ENCODE results near the gene MED20.

MED20 gene

DNA sequence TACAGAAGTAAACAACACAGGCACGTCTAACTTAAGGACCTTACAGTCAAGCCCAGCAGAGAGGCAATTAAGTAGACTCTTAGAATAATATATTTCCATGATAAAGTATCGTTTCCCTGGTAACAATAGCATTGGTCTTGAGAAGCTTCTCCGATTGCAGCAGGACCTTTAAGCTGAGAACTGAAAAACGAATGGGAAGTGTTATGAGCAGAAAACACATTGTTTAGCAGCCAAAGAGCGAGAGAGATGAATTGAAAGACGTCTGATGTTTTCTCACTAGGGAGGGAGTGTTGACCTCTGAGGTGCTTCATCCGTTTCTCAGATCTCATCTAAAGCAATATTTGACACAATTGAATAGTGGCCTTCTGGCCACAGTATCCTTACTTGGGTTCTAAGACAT is 1.2 kb upstream of the MED20 start:
- ChIA-PET CTCF (interaction anchor here (0.7 to 12.2 kb wide), 19 partner anchors 9 to 319 kb away, joined by 3 to 341 read pairs (median 10); partner anchors contain the start of genes CCND3, TAF8 and TOMM6), POLR2A (interaction anchor here (1.2 to 2.0 kb wide), 2 partner anchors 9 to 13 kb away, joined by 6 read pairs; no protein-coding TSS in a partner anchor)
- peak overlapping the region; percentile 98 for H3K4me3 ChIP-seq (ENCODE audit: low read depth, low read length)
- TF ChIP-seq, protein P1, sequence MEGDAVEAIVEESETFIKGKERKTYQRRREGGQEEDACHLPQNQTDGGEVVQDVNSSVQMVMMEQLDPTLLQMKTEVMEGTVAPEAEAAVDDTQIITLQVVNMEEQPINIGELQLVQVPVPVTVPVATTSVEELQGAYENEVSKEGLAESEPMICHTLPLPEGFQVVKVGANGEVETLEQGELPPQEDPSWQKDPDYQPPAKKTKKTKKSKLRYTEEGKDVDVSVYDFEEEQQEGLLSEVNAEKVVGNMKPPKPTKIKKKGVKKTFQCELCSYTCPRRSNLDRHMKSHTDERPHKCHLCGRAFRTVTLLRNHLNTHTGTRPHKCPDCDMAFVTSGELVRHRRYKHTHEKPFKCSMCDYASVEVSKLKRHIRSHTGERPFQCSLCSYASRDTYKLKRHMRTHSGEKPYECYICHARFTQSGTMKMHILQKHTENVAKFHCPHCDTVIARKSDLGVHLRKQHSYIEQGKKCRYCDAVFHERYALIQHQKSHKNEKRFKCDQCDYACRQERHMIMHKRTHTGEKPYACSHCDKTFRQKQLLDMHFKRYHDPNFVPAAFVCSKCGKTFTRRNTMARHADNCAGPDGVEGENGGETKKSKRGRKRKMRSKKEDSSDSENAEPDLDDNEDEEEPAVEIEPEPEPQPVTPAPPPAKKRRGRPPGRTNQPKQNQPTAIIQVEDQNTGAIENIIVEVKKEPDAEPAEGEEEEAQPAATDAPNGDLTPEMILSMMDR (IDR thresholded peaks at IDR 0.05; ENCODE audit: insufficient read depth, low read length, missing control alignments), result no peak
- no peak for DNase-seq (ENCODE audit: low read depth, low spot score)

DNA sequence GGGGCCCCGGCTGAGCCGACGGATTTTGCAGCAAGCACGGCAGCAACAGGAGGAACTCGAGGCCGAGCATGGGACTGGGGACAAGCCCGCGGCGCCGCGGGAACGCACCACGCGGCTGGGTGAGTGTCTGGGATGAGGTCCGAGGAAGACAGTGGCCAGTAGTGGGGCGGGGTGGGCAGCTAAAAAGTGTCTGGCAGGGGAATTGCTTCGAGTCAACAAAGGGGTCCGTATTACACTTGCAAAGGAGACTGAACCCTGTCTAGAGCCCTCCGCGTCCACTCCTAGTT is 716 bp upstream of the MED20 start:
- ChIA-PET POLR2A (interaction anchor here (0.5 to 2.0 kb wide), 7 partner anchors 9 to 140 kb away, joined by 3 to 8 read pairs (median 5); partner anchors contain the start of genes TAF8 and TOMM6), CTCF (interaction anchor here (0.9 to 12.2 kb wide), 42 partner anchors 15 to 627 kb away, joined by 3 to 341 read pairs (median 5); partner anchors contain the start of genes CCND3, TAF8, TOMM6 and USP49)
- TF ChIP-seq, protein P1 (IDR thresholded peaks at IDR 0.05; ENCODE audit: insufficient read depth, low read length, missing control alignments), result no peak
- no peak for DNase-seq (ENCODE audit: low read depth, low spot score)
- H3K4me3 ChIP-seq (ENCODE audit: low read depth, low read length), result peak overlapping the region; percentile 98

DNA sequence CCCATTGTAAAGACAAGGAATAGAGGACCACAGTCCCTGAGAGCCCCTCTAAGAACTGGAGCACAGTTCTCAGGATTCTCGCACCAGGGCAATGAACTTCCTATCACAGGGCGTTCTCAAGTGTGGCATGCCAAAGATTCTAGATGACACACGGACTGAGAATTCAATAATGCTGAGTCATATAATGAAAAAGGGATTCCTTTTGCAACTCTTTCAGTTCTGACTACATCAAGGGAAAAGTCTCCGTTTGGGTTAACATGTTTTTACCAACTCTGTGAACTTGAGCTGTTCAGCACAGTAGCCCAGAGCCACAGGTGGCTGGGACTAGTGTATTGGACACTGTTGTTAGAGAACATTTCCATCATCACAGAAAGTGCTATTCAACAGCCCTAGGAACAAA is 3.4 kb downstream of the MED20 start:
- peak; percentile 79 for DNase-seq (ENCODE audit: low read depth, low spot score)
- ChIA-PET POLR2A (no interaction called here), CTCF (interaction anchor here (0.9 to 1.3 kb wide), 2 partner anchors 22 to 117 kb away, joined by 3 read pairs; no protein-coding TSS in a partner anchor)
- TF ChIP-seq, protein P1 (IDR thresholded peaks at IDR 0.05; ENCODE audit: insufficient read depth, low read length, missing control alignments), result no peak
- H3K4me3 ChIP-seq (ENCODE audit: low read depth, low read length), result no peak overlapping the region; the same call in 1 of the 2 replicates

DNA sequence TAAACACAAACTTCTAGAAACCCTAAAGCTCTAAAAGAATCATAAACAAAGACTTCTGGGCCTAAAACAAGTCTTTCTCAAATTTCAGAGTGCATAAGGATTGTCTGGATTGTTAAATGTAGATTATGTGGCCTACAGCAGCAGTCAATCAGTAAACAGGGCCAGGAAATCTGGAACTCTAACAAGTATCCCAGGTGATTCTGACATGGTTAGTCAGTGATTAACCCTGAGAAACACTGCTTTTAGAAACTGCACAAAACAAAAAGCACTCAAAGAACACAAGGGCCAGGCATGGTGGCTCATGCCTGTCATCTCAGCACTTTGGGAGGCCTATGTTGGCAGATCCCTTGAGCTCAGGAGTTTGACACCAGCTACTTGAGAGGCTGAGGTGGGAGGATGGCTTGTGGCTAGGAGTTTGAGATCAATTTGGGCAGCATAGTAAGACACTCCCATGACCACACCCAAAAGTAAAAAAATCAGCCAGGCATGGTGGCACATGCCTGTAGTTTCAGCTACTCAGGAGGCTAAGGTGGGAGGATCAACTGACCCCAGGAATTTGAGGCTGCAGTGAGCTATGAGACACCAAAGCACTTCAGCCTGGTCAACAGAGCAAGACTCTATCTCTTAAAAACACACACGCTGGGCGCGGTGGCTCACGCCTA is 5.9 kb downstream of the MED20 start:
- no peak overlapping the region for H3K4me3 ChIP-seq (ENCODE audit: low read depth, low read length)
- POLR2A ChIA-PET, result interaction anchor here (1.0 kb wide), 1 partner anchor 9 kb away, joined by 5 read pairs; no protein-coding TSS in a partner anchor
- CTCF ChIA-PET, result interaction anchor here (1.0 to 2.5 kb wide), 5 partner anchors 10 to 128 kb away, joined by 3 to 17 read pairs (median 4); partner anchors contain the start of gene TOMM6
- TF ChIP-seq, protein P1 (IDR thresholded peaks at IDR 0.05; ENCODE audit: insufficient read depth, low read length, missing control alignments), result no peak
- no peak for DNase-seq (ENCODE audit: low read depth, low spot score)

DNA sequence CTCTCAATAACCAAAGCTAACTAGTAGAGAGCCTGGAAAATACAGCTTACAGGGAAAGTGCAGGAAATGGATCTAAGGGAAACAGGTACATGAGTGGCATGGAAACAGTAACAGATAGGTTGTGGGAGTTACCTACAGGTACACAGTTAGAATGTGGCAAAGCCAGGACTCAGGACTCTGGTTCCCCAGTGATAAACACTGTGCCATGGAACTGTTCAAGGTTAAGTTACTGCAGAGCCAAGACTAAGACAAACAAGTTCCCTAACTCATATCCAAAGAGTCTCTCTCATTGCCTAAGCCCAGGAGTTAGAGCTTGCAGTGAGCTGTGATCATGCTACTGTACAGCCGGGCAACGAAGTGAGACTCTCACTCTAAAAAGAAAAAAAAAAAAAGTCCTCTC is 6.6 kb downstream of the MED20 start:
- ChIA-PET CTCF (interaction anchor here (1.0 to 1.5 kb wide), 4 partner anchors 10 to 128 kb away, joined by 3 to 6 read pairs (median 4); no protein-coding TSS in a partner anchor), POLR2A (interaction anchor here (1.0 kb wide), 1 partner anchor 9 kb away, joined by 5 read pairs; no protein-coding TSS in a partner anchor)
- no peak for DNase-seq (ENCODE audit: low read depth, low spot score)
- TF ChIP-seq, protein P1 (IDR thresholded peaks at IDR 0.05; ENCODE audit: insufficient read depth, low read length, missing control alignments), result no peak
- no peak overlapping the region for H3K4me3 ChIP-seq (ENCODE audit: low read depth, low read length)

DNA sequence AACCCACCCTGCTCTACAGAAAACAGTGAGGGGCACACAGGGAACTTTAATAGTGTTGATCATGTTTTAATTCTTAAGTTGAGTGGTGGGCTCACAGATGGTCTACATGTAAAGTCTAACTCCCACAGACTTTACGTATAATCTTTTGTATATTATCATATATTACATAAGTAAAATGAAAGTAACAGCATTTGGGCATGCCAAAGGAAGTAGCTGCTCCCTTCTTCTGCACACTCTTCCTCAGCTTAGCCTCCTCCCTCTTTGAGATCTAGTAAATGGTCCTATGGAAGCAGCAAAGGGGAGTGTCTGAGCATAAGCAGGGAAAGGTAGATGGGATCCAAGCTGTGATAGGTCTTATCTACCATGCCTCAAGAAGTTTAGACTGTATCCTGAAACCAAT is 11.2 kb downstream of the MED20 start:
- POLR2A ChIA-PET, result no interaction called here

More for the DNA sequence above, 11.2 kb downstream of the MED20 start:
- no peak overlapping the region for H3K4me3 ChIP-seq (ENCODE audit: low read depth, low read length)
- TF ChIP-seq, protein P1 (IDR thresholded peaks at IDR 0.05; ENCODE audit: insufficient read depth, low read length, missing control alignments), result no peak
- CTCF ChIA-PET, result interaction anchor here (9.0 kb wide), 1 partner anchor 12 kb away, joined by 78 read pairs; the partner anchor contains the start of genes BYSL and MED20
- no peak for DNase-seq (ENCODE audit: low read depth, low spot score)

All from AG04449 (cell line).